Sigmoid colon (tissue), 7 donors: ENCODE measurements around the gene TTLL3. TPM values are rescaled to one million over a fixed set of nuclear protein-coding genes. Genes with fewer than 3 reads are reported as not detected.

Experiments
- DNase-seq: peaks from one replicate; pipeline ENCODE4 v3.0.0-alpha.2; 2019
- H3K27ac ChIP-seq, 4 donors: fragments of 200-600 bp; sonication (generic); one replicate each; pipeline ENCODE4 v1.5.1; 2016 to 2019; ENCODE audit warnings: mild to moderate bottlenecking in 1 of 4
- H3K27me3 ChIP-seq, 3 donors: fragments of 200-600 bp; sonication (generic); one replicate each; pipeline ENCODE4 v1.5.1; 2019; ENCODE audit warnings: mild to moderate bottlenecking in 1 of 3
- H3K36me3 ChIP-seq, 4 donors: fragments of 200-600 bp; sonication (generic); one replicate each; pipeline ENCODE4 v1.5.1; 2016 to 2019
- H3K4me1 ChIP-seq, 4 donors: fragments of 200-600 bp; sonication (generic); one replicate each; pipeline ENCODE4 v1.5.1; 2017 to 2019
- H3K4me3 ChIP-seq, 4 donors: fragments of 200-600 bp; sonication (generic); one replicate each; pipeline ENCODE4 v1.5.1; 2017 to 2019; ENCODE audit warnings: mild to moderate bottlenecking in 2 of 4, moderate library complexity in 1 of 4
- H3K9me3 ChIP-seq, 4 donors: fragments of 200-600 bp in 3 of 4; sonication (generic) in 3 of 4; one replicate each; pipeline versions ENCODE4 v1.5.1 to v1.6.1; 2013 to 2019
- EP300 ChIP-seq, 4 donors: sonication (generic); formaldehyde crosslinking; IDR thresholded peaks; one replicate each; pipeline ENCODE4 v1.6.1; 2017; ENCODE audit warnings: antibody characterized with exemption in 4 of 4
- POLR2A ChIP-seq, 2 donors: fragments of 450-650 bp; IDR thresholded peaks; one replicate each; pipeline ENCODE4 v1.6.1; 2016; ENCODE audit warnings: antibody characterized with exemption in 2 of 2, mild to moderate bottlenecking in 2 of 2, moderate library complexity in 2 of 2
- POLR2AphosphoS5 ChIP-seq, 4 donors: sonication (generic); formaldehyde crosslinking; IDR thresholded peaks; one replicate each; pipeline ENCODE4 v1.6.1; 2017; ENCODE audit warnings: antibody characterized with exemption in 4 of 4
- WGBS, 2 donors: extraction: QIAGEN DNeasy Blood & Tissue Kit; methylation state at CpG; one replicate each; pipeline ENCODE4 v1.1.7; 2013; 5-methylcytosine and 5-hydroxymethylcytosine counted together
- intact Hi-C: fragments of 100-400 bp; cut with DNase I; formaldehyde crosslinking; loops from one replicate; pipeline ENCODE4 v1.15.1; 2023
- polyA plus RNA-seq, 3 donors: library from polyadenylated mRNA; stranded (reverse); fragments of 200-250 nt; gene quantifications; one replicate each; pipeline ENCODE4 v1.2.3, GENCODE V29; 2013
- total RNA-seq, 4 donors: library from RNA; depleted of rRNA; stranded (reverse); fragments of >200 nt; gene quantifications; one replicate each; pipeline ENCODE4 v1.1.0, GENCODE V29; 2016
- TF ChIP-seq, protein P1 (sequence below), 4 experiments: fragments of 450-650 bp in 3 of 4; fragments of 200-600 bp in 1 of 4; IDR thresholded peaks; one replicate each; pipeline ENCODE4 v1.5.1; 2016 to 2019; ENCODE audit warnings: antibody characterized with exemption in 4 of 4, mild to moderate bottlenecking in 3 of 4, moderate library complexity in 2 of 4
- donor health status: healthy with polysubstance abuse.
- donor health status: Bipolar disorder and iron deficiency.
- donor health status: healthy.

Gene TTLL3
- total and polyA plus RNA-seq, 7 donors: 4.4 to 117 (median 35.3) TPM

DNA sequence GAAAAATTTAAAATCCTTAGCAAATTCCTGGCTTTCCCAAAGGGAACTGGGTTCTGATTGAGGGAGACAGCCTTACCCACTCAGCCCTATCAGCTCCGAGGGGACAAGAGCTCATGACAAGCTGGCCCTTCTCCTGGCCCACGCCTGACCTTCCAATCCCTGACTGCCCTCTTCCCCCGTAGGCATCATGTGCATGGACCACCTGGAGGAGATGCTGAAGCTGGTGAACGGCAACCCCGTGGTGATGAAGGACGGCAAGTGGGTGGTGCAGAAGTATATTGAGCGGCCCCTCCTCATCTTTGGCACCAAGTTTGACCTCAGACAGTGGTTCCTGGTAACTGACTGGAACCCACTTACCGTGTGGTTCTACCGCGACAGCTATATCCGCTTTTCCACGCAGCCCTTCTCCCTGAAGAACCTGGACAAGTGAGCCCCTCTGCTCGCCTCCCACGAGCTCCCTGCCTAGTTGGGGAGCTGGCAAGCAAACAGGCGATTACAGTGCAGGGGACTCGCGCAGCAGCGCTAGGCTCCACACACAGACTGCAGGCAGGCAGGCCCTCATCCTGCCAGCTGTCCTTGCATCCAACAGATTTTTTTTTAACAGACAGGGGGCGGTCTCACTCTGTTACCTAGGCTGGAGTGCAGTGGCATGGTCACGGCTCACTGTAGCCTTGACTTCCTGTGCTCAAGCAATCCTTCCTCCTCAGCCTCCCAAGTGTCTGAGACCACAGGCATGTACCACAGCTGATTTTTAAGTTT lies 16.9 kb downstream of the TTLL3 start:
- Histone ChIP-seq H3K27ac (no peak overlapping the region), H3K9me3 (no peaks in the 10 kb centered on the region), H3K4me1 (no peaks in the 10 kb centered on the region), H3K27me3 (no peaks in the 10 kb centered on the region), H3K36me3 (peaks cover 0 to 43% (median 5%) of the 10 kb centered on the region in 4 donors), H3K4me3 (no peak overlapping the region)
- intact Hi-C loops: no loop called here
- no peak for TF ChIP-seq POLR2A (IDR thresholded peaks at IDR 0.05)
- TF ChIP-seq POLR2AphosphoS5 (IDR thresholded peaks at IDR 0.05): no peak
- TF ChIP-seq EP300 (IDR thresholded peaks at IDR 0.05): no peak
- TF ChIP-seq, protein P1, sequence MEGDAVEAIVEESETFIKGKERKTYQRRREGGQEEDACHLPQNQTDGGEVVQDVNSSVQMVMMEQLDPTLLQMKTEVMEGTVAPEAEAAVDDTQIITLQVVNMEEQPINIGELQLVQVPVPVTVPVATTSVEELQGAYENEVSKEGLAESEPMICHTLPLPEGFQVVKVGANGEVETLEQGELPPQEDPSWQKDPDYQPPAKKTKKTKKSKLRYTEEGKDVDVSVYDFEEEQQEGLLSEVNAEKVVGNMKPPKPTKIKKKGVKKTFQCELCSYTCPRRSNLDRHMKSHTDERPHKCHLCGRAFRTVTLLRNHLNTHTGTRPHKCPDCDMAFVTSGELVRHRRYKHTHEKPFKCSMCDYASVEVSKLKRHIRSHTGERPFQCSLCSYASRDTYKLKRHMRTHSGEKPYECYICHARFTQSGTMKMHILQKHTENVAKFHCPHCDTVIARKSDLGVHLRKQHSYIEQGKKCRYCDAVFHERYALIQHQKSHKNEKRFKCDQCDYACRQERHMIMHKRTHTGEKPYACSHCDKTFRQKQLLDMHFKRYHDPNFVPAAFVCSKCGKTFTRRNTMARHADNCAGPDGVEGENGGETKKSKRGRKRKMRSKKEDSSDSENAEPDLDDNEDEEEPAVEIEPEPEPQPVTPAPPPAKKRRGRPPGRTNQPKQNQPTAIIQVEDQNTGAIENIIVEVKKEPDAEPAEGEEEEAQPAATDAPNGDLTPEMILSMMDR (IDR thresholded peaks at IDR 0.05): no peak
- WGBS, 2 donors: 83 to 84% methylated on average over 20 of the region's 20 CpGs
- DNase-seq: peak; percentile 48

DNA sequence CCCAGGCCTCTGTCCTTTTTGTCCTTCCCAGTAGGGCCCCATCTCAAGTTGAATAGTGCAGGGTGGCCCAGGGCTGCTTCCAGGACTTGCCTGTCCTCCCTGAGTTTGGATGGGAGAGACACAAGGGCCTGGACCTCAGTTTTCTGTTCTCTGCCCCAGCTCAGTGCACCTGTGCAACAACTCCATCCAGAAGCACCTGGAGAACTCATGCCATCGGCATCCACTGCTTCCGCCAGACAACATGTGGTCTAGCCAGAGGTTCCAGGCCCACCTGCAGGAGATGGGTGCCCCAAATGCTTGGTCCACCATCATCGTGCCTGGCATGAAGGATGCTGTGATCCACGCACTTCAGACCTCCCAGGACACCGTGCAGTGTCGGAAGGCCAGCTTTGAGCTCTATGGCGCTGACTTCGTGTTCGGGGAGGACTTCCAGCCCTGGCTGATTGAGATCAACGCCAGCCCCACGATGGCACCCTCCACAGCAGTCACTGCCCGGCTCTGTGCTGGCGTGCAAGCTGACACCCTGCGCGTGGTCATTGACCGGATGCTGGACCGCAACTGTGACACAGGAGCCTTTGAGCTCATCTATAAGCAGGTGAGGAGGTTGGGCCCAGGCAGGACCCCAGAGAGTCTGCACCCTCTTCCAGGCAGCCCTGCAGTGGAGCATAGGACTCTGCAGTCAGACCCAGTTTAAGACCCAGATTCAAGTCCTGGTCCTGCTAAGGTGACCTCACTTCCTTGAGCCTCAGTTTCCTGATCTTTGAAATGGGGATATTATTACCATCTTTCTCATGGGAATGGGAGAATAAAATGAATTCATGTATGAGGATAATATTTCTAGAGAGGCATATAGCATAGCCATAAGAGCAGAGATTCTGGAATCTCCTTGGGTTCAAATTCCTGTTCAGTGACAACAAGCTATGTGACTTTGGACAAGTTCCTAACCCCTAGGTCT lies 19.0 kb downstream of the TTLL3 start:
- peak; percentile 49 for DNase-seq
- Histone ChIP-seq H3K36me3 (peaks cover 5 to 64% (median 12%) of the 10 kb centered on the region in 4 donors), H3K27me3 (no peaks in the 10 kb centered on the region), H3K27ac (no peak overlapping the region), H3K4me3 (no peak overlapping the region), H3K4me1 (no peaks in the 10 kb centered on the region), H3K9me3 (no peaks in the 10 kb centered on the region)
- intact Hi-C loops: no loop called here
- TF ChIP-seq EP300 (IDR thresholded peaks at IDR 0.05): no peak
- TF ChIP-seq POLR2AphosphoS5 (IDR thresholded peaks at IDR 0.05): no peak
- TF ChIP-seq, protein P1 (IDR thresholded peaks at IDR 0.05): no peak
- no peak for TF ChIP-seq POLR2A (IDR thresholded peaks at IDR 0.05)
- WGBS, 2 donors: 96% methylated on average over 17 of the region's 17 CpGs

DNA sequence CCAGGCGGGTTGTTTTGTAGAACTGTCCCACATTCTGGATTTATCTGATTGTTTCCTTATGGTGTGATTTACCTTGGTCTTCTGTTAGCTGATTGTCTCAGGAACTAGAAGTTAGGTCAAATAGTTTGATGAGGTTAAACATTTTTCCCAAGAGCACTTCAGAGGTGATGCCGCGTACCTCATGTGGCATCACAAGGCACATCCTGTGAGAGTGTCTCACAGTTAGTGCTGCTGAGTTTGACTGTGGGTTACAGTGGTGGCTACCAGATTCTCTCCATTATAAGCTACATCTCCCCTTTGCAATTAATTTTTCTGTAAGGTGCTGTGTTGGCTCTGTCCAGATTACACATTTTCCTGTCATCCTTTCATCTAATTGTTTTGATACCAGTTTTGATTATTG lies 21.2 kb downstream of the TTLL3 start:
- H3K27ac ChIP-seq: no peak overlapping the region
- no peaks in the 10 kb centered on the region for H3K4me1 ChIP-seq
- H3K9me3 ChIP-seq: no peaks in the 10 kb centered on the region
- WGBS, 2 donors: 89 to 97% methylated on average over 3 of the region's 3 CpGs
- no peak overlapping the region for H3K4me3 ChIP-seq
- no peaks in the 10 kb centered on the region for H3K27me3 ChIP-seq
- intact Hi-C loops: no loop called here
- TF ChIP-seq POLR2AphosphoS5 (IDR thresholded peaks at IDR 0.05) (no peak), EP300 (IDR thresholded peaks at IDR 0.05) (no peak), POLR2A (IDR thresholded peaks at IDR 0.05) (no peak)
- TF ChIP-seq, protein P1 (IDR thresholded peaks at IDR 0.05): no peak
- DNase-seq: no peak
- peaks cover 5 to 85% (median 20%) of the 10 kb centered on the region in 4 donors for H3K36me3 ChIP-seq

DNA sequence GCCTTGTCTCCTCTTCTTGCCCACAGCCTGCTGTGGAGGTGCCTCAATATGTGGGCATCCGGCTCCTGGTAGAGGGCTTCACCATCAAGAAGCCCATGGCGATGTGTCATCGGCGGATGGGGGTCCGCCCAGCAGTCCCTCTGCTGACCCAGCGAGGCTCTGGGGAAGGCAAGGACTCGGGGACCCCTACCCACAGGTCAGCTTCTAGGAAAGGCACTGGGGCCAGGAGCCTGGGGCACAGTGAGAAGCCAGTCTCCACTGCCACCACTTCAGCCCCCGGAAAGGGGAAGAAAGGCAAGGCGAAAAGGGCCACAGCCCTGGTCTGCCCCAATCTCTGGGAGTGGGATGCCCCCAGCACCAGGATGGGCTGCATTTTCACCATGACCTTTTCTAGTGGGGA lies 23.0 kb downstream of the TTLL3 start:
- DNase-seq: no peak
- H3K4me3 ChIP-seq: no peak overlapping the region
- no peak overlapping the region for H3K27ac ChIP-seq
- no peaks in the 10 kb centered on the region for H3K27me3 ChIP-seq
- WGBS, 2 donors: 94 to 96% methylated on average over 9 of the region's 9 CpGs
- intact Hi-C loops: no loop called here
- no peaks in the 10 kb centered on the region for H3K4me1 ChIP-seq
- peaks cover 5 to 87% (median 20%) of the 10 kb centered on the region in 4 donors for H3K36me3 ChIP-seq
- TF ChIP-seq POLR2AphosphoS5 (IDR thresholded peaks at IDR 0.05) (no peak), POLR2A (IDR thresholded peaks at IDR 0.05) (no peak), EP300 (IDR thresholded peaks at IDR 0.05) (no peak)
- TF ChIP-seq, protein P1 (IDR thresholded peaks at IDR 0.05): no peak
- H3K9me3 ChIP-seq: no peaks in the 10 kb centered on the region
